Stomach (tissue), 9 donors: ENCODE measurements around the gene GATB. TPM values are rescaled to one million over a fixed set of nuclear protein-coding genes. Genes with fewer than 3 reads are reported as not detected.

ENCODE experiments used
- DNase-seq, 2 donors: peaks; one replicate each; pipeline versions ENCODE4 v3.0.0 to v3.0.0-alpha.2; 2013 to 2019
- H3K27ac ChIP-seq, 5 donors: fragments of 200-600 bp in 4 of 5; sonication (generic) in 4 of 5; one replicate each; pipeline ENCODE4 v1.5.1; 2013 to 2019; ENCODE audit warnings: mild to moderate bottlenecking in 1 of 5, moderate library complexity in 1 of 5
- H3K27me3 ChIP-seq, 3 donors: fragments of 200-600 bp; sonication (generic); one replicate each; pipeline ENCODE4 v1.5.1; 2017 to 2019; ENCODE audit warnings: mixed run types in 1 of 3
- H3K36me3 ChIP-seq, 4 donors: fragments of 200-600 bp; sonication (generic); 1 replicate in 3 of 4; 2 replicates in 1 of 4; pipeline ENCODE4 v1.5.1; 2016 to 2019
- H3K4me1 ChIP-seq, 4 donors: fragments of 200-600 bp; sonication (generic); one replicate each; pipeline ENCODE4 v1.5.1; 2016 to 2019
- H3K4me3 ChIP-seq, 4 donors: fragments of 200-600 bp; sonication (generic) in 3 of 4; one replicate each; pipeline ENCODE4 v1.5.1; 2016 to 2019; ENCODE audit warnings: mild to moderate bottlenecking in 1 of 4
- H3K9me3 ChIP-seq, 4 donors: fragments of 200-600 bp; sonication (generic); one replicate each; pipeline ENCODE4 v1.5.1; 2016 to 2019
- CTCF ChIP-seq, 7 experiments: fragments of 450-650 bp in 4 of 7; fragments of 200-600 bp in 3 of 7; sonication (generic) in 3 of 7; IDR thresholded peaks; one replicate each; pipeline ENCODE4 v1.5.1; 2016 to 2019; ENCODE audit warnings: antibody characterized with exemption in 7 of 7, control low read depth in 2 of 7, mild to moderate bottlenecking in 1 of 7
- EP300 ChIP-seq: sonication (generic); formaldehyde crosslinking; IDR thresholded peaks from one replicate; pipeline ENCODE4 v1.6.1; 2017; ENCODE audit warnings: antibody characterized with exemption
- POLR2A ChIP-seq, 4 donors: fragments of 450-650 bp; IDR thresholded peaks; one replicate each; pipeline ENCODE4 v1.6.1; 2016; ENCODE audit warnings: antibody characterized with exemption in 4 of 4, control low read depth in 2 of 4, mild to moderate bottlenecking in 1 of 4, moderate library complexity in 1 of 4
- POLR2AphosphoS5 ChIP-seq, 3 donors: sonication (generic); formaldehyde crosslinking; IDR thresholded peaks; one replicate each; pipeline ENCODE4 v1.6.1; 2016; ENCODE audit warnings: antibody characterized with exemption in 3 of 3
- WGBS, 5 donors: extraction: QIAGEN DNeasy Blood & Tissue Kit in 3 of 5; methylation state at CpG; one replicate each; pipeline versions ENCODE4 v1.1.5 to v1.1.7; 2013 to 2018; 5-methylcytosine and 5-hydroxymethylcytosine counted together
- intact Hi-C: fragments of 100-400 bp; cut with DNase I; formaldehyde crosslinking; loops from one replicate; pipeline ENCODE4 v1.15.1; 2023; ENCODE audit warnings: low total_unique reads
- polyA plus RNA-seq, 3 donors: library from polyadenylated mRNA; stranded (reverse); fragments of 200-250 nt; gene quantifications; one replicate each; pipeline ENCODE4 v1.2.3, GENCODE V29; 2013
- total RNA-seq, 5 donors: library from RNA; depleted of rRNA; stranded (reverse); fragments of >200 nt; gene quantifications; one replicate each; pipeline versions ENCODE4 v1.1.0 to v1.2.3, GENCODE V29; 2014 to 2016
- donor health status: healthy with polysubstance abuse.
- donor health status: Bipolar disorder and iron deficiency.
- donor health status: healthy.

The GATB gene
- total and polyA plus RNA-seq, 8 donors: 1.8 to 32.2 (median 19.9) TPM

GRCh38 chr4:151646322-151646721, 114.5 kb downstream of the GATB start:
- 86 to 89% (median 87%) methylated on average over 5 of the region's 5 CpGs for WGBS, 5 donors
- no peaks in the 10 kb centered on the region for H3K9me3 ChIP-seq
- H3K27ac ChIP-seq: no peak overlapping the region
- H3K4me3 ChIP-seq: no peak overlapping the region
- peaks cover 0 to 21% (median 0%) of the 10 kb centered on the region in 4 donors for H3K36me3 ChIP-seq
- no peak for DNase-seq
- intact Hi-C loops: no loop called here
- no peaks in the 10 kb centered on the region for H3K27me3 ChIP-seq
- TF ChIP-seq CTCF (IDR thresholded peaks at IDR 0.05): no peak
- TF ChIP-seq POLR2AphosphoS5 (IDR thresholded peaks at IDR 0.05): no peak
- TF ChIP-seq EP300: no peak
- H3K4me1 ChIP-seq: no peaks in the 10 kb centered on the region

- TF ChIP-seq CTCF (IDR thresholded peaks at IDR 0.05) (no peak), EP300 (no peak), POLR2A (IDR thresholded peaks at IDR 0.05) (no peak), POLR2AphosphoS5 (IDR thresholded peaks at IDR 0.05) (no peak)
- intact Hi-C loops: no loop called here
- H3K27ac ChIP-seq: no peak overlapping the region
- peak in 1 of 2 donors; percentile 36 for DNase-seq
- no peak overlapping the region for H3K4me3 ChIP-seq
- H3K9me3 ChIP-seq: no peaks in the 10 kb centered on the region
- no peaks in the 10 kb centered on the region for H3K4me1 ChIP-seq
- WGBS, 5 donors: 32 to 51% (median 46%) methylated on average over 3 of the region's 3 CpGs
- no peaks in the 10 kb centered on the region for H3K27me3 ChIP-seq
- H3K36me3 ChIP-seq: peaks cover 0 to 12% (median 0%) of the 10 kb centered on the region in 4 donors
These were observed 116.2 kb downstream of the GATB start for GRCh38 chr4:151644622-151645021.

DNA sequence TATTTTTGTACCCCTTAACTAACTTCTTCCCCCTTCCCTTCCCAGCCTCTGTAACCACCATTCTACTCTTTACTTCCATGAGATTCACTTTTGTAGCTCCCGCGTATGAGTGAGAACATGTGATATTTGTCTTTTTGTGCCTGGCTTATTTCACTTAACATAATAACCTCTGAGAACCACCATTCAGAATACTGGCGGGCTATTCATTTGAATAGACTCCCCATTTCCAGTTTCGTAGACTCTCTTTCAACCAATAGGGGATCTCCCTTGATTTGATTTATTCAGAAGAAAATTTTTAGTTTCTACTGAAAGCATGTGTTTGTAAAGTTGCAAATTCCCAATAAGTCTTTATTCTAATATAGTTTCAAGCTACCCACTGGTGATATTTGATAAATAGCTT, 117.2 kb downstream of the GATB start:
- intact Hi-C loops: no loop called here

GRCh38 chr4:151641983-151642382, 118.8 kb downstream of the GATB start:
- DNase-seq: no peak
- intact Hi-C loops: no loop called here
- no peak overlapping the region for H3K27ac ChIP-seq
- H3K36me3 ChIP-seq: peaks cover 0 to 7% (median 0%) of the 10 kb centered on the region in 4 donors
- no peaks in the 10 kb centered on the region for H3K4me1 ChIP-seq
- WGBS, 5 donors: 72 to 98% (median 85%) methylated on average over 2 of the region's 2 CpGs
- no peak overlapping the region for H3K4me3 ChIP-seq
- TF ChIP-seq CTCF (IDR thresholded peaks at IDR 0.05): no peak
- TF ChIP-seq POLR2AphosphoS5 (IDR thresholded peaks at IDR 0.05): no peak
- no peak for TF ChIP-seq POLR2A (IDR thresholded peaks at IDR 0.05)
- TF ChIP-seq EP300: no peak
- no peaks in the 10 kb centered on the region for H3K9me3 ChIP-seq
- H3K27me3 ChIP-seq: no peaks in the 10 kb centered on the region

More for the DNA sequence above, 117.2 kb downstream of the GATB start:
- H3K4me3 ChIP-seq: no peak overlapping the region
- 90 to 98% (median 94%) methylated on average over 4 of the region's 4 CpGs for WGBS, 5 donors
- no peaks in the 10 kb centered on the region for H3K4me1 ChIP-seq
- TF ChIP-seq POLR2A (IDR thresholded peaks at IDR 0.05) (no peak), EP300 (no peak), POLR2AphosphoS5 (IDR thresholded peaks at IDR 0.05) (no peak), CTCF (IDR thresholded peaks at IDR 0.05) (no peak)
- DNase-seq: no peak
- no peaks in the 10 kb centered on the region for H3K9me3 ChIP-seq
- no peak overlapping the region for H3K27ac ChIP-seq
- H3K27me3 ChIP-seq: no peaks in the 10 kb centered on the region
- H3K36me3 ChIP-seq: peaks cover 0 to 7% (median 0%) of the 10 kb centered on the region in 4 donors
